GM23248 (cell line): Measurements from ENCODE around the gene NMUR1.
"Not testable (repeated sequence)": the region's sequence is repeated elsewhere in the genome, so short reads cannot be mapped to it uniquely, and the experiment has no call there.

Experiments used
- EZH2 ChIP-seq: fragments of 200-600 bp; sonication (generic); IDR thresholded peaks from 2 replicates; pipeline ENCODE4 v1.6.1; 2018; ENCODE audit warnings: antibody characterized with exemption, mild to moderate bottlenecking; ENCODE audit not compliant: insufficient read depth, poor library complexity, severe bottlenecking
- EZH2phosphoT487 ChIP-seq: fragments of 200-600 bp; sonication (generic); IDR thresholded peaks from 2 replicates; pipeline ENCODE4 v1.6.1; 2018; ENCODE audit warnings: antibody characterized with exemption, moderate library complexity, mild to moderate bottlenecking, low read depth; ENCODE audit not compliant: insufficient read depth

DNA sequence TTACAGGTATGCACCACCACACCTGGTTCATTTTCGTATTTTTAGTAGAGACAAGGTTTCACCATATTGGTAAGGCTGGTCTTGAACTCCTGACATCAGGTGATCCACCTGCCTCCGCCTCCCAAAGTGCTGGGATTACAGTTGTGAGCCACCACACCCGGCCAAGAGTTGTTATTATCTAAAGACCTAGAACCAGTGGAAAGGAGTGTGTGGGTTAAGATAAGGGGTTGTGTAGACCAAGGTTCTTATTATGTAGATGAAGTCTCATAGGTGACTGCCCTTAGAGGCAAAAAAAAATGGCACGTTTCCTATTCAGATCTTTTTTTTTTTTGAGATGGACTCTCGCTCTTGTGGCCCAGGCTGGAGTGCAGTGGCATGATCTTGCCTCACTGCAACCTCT lies 40.7 kb upstream of the NMUR1 start:
- TF ChIP-seq EZH2phosphoT487, EZH2: not testable (repeated sequence)
